Body of pancreas (tissue), 4 donors: ENCODE results near the gene AOAH. TPM values are rescaled to one million over a fixed set of nuclear protein-coding genes. Genes with fewer than 3 reads are reported as not detected.

Experiments used
- ATAC-seq: fragments of 150-250 bp; one replicate; pipeline ENCODE4 v1.9.1; 2016
- DNase-seq, 4 donors: peaks; one replicate each; pipeline ENCODE4 v3.0.0-alpha.2; 2019
- H3K27ac ChIP-seq, 4 donors: fragments of 200-600 bp; sonication (generic); 1 replicate in 3 of 4; 2 replicates in 1 of 4; pipeline versions ENCODE4 v1.5.1 to v1.6.1; 2016 to 2019; ENCODE audit warnings: mild to moderate bottlenecking in 1 of 4, mixed read lengths in 1 of 4, moderate library complexity in 1 of 4
- H3K27me3 ChIP-seq, 2 donors: fragments of 200-600 bp; sonication (generic); one replicate each; pipeline ENCODE4 v1.6.0; 2016; ENCODE audit warnings: mild to moderate bottlenecking in 1 of 2
- H3K36me3 ChIP-seq, 2 donors: fragments of 200-600 bp; sonication (generic); replicated peaks in 1 of 2; 2 replicates each; pipeline ENCODE4 v1.5.1; 2016; ENCODE audit warnings: low read depth in 2 of 2; ENCODE audit not compliant: insufficient read depth in 1 of 2
- H3K4me1 ChIP-seq: fragments of 200-600 bp; sonication (generic); one replicate; pipeline ENCODE4 v1.6.0; 2016
- H3K4me3 ChIP-seq, 2 donors: fragments of 200-600 bp; sonication (generic); 1 replicate in 1 of 2; 2 replicates in 1 of 2; pipeline ENCODE4 v1.5.1; 2016 to 2019
- H3K9me3 ChIP-seq, 3 donors: fragments of 200-600 bp; sonication (generic); 1 replicate in 2 of 3; 2 replicates in 1 of 3; pipeline ENCODE4 v1.5.1; 2016
- POLR2A ChIP-seq, 3 donors: fragments of 450-650 bp; IDR thresholded peaks; one replicate each; pipeline ENCODE4 v1.6.1; 2016; ENCODE audit warnings: antibody characterized with exemption in 3 of 3, mild to moderate bottlenecking in 2 of 3
- WGBS, 2 donors: methylation state at CpG; one replicate each; pipeline ENCODE4 v1.1.5; 2017; 5-methylcytosine and 5-hydroxymethylcytosine counted together
- intact Hi-C: fragments of 100-400 bp; cut with DNase I; formaldehyde crosslinking; loops from one replicate; pipeline ENCODE4 v1.15.1; 2023
- total RNA-seq, 2 donors: library from RNA; depleted of rRNA; stranded (reverse); fragments of >200 nt; gene quantifications; one replicate each; pipeline ENCODE4 v1.1.0, GENCODE V29; 2016
- TF ChIP-seq, protein P1 (sequence below), 7 experiments: fragments of 450-650 bp in 4 of 7; fragments of 200-600 bp in 3 of 7; sonication (generic) in 3 of 7; IDR thresholded peaks; one replicate each; pipeline ENCODE4 v1.5.1; 2016 to 2019; ENCODE audit warnings: antibody characterized with exemption in 7 of 7

AOAH gene
- total RNA-seq, 2 donors from 2014 or later, result 4.9 to 6.2 TPM

DNA sequence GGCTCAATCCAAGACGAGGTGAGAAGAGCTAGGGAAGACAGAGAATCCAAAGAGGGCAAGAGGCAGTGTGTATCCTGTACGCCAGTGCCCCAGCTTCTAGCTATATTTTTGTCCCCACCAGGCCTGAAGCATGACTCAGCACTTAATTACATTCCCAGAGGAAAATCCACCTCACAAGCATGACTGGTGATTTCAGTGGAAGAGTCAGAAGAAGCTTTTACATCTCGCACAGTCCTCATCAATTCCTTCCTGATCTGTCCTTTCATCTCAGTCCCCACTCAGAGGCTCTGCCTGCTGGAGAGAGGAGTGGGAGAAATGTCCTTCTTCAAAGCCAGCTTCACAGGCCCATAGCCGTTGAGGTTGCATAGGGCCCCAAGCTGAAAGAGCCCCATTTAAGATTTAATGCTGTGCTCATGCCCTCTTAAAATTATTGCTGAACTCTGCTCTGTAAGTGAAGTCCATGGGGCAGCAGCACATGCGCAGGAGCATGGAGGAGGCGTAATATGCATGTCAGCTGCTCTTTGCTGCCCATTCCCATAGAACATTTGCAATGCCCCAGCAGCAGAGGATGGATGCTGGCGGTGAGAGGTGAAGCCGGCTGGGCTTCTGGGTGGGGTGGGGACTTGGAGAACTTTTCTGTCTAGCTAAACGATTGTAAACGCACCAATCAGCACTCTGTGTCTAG is 39.0 kb upstream of the AOAH start:
- TF ChIP-seq POLR2A (IDR thresholded peaks at IDR 0.05), result no peak
- TF ChIP-seq, protein P1, sequence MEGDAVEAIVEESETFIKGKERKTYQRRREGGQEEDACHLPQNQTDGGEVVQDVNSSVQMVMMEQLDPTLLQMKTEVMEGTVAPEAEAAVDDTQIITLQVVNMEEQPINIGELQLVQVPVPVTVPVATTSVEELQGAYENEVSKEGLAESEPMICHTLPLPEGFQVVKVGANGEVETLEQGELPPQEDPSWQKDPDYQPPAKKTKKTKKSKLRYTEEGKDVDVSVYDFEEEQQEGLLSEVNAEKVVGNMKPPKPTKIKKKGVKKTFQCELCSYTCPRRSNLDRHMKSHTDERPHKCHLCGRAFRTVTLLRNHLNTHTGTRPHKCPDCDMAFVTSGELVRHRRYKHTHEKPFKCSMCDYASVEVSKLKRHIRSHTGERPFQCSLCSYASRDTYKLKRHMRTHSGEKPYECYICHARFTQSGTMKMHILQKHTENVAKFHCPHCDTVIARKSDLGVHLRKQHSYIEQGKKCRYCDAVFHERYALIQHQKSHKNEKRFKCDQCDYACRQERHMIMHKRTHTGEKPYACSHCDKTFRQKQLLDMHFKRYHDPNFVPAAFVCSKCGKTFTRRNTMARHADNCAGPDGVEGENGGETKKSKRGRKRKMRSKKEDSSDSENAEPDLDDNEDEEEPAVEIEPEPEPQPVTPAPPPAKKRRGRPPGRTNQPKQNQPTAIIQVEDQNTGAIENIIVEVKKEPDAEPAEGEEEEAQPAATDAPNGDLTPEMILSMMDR (IDR thresholded peaks at IDR 0.05), result no peak
- DNase-seq (no peak), ATAC-seq (no peak)
- H3K27ac ChIP-seq, result no peak overlapping the region
- H3K36me3 ChIP-seq, result no peaks in the 10 kb centered on the region
- intact Hi-C loops, result no loop called here
- no peaks in the 10 kb centered on the region for H3K9me3 ChIP-seq
- WGBS, 2 donors, result 90 to 91% methylated on average over 10 of the region's 10 CpGs
- peaks cover 6% of the 10 kb centered on the region for H3K4me1 ChIP-seq
- H3K27me3 ChIP-seq, result no peaks in the 10 kb centered on the region
- H3K4me3 ChIP-seq, result no peak overlapping the region

- intact Hi-C loops, result no loop called here
- no peaks in the 10 kb centered on the region for H3K27me3 ChIP-seq
- H3K4me1 ChIP-seq, result peaks cover 6% of the 10 kb centered on the region
- ATAC-seq, result no peak
- TF ChIP-seq, protein P1 (IDR thresholded peaks at IDR 0.05), result no peak
- no peak for TF ChIP-seq POLR2A (IDR thresholded peaks at IDR 0.05)
- DNase-seq, result no peak
- H3K4me3 ChIP-seq, result no peak overlapping the region
- no peaks in the 10 kb centered on the region for H3K9me3 ChIP-seq
- no peak overlapping the region for H3K27ac ChIP-seq
- 90 to 95% methylated on average over 2 of the region's 2 CpGs for WGBS, 2 donors
- H3K36me3 ChIP-seq, result no peaks in the 10 kb centered on the region
Observed at GRCh38 chr7:36762394-36762793, 38.1 kb upstream of the AOAH start.

DNA sequence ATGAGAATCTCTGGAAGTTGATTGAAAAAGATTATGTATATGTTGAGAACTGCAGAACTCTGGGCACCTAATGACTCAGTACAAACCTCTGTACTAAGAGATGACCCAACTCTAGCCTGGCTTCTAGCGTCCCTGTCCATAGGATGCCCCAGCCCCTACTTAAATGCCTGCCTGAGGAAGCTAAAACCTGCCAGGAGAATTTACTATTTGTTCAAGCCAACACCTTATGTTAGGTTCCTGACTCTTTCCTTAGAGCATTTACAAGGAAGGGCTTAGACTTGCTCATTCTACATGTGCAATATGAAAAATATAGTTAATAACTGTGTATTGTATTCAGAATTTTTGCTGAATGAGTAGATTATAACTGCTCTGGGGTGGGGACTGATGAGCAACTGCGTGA is 37.5 kb upstream of the AOAH start:
- Histone ChIP-seq H3K9me3 (no peaks in the 10 kb centered on the region), H3K27me3 (no peaks in the 10 kb centered on the region), H3K4me1 (peaks cover 6% of the 10 kb centered on the region), H3K4me3 (no peak overlapping the region), H3K36me3 (no peaks in the 10 kb centered on the region), H3K27ac (no peak overlapping the region)
- no peak for TF ChIP-seq POLR2A (IDR thresholded peaks at IDR 0.05)
- ATAC-seq, result no peak
- intact Hi-C loops, result no loop called here
- DNase-seq, result no peak
- WGBS, 2 donors, result 94 to 98% methylated on average over 2 of the region's 2 CpGs

GRCh38 chr7:36760856-36761762 is 36.8 kb upstream of the AOAH start:
- H3K36me3 ChIP-seq, result no peaks in the 10 kb centered on the region
- H3K27ac ChIP-seq, result no peak overlapping the region
- ATAC-seq, result no peak
- intact Hi-C loops, result no loop called here
- H3K9me3 ChIP-seq, result no peaks in the 10 kb centered on the region
- DNase-seq, result no peak
- H3K4me3 ChIP-seq, result no peak overlapping the region
- no peaks in the 10 kb centered on the region for H3K27me3 ChIP-seq
- TF ChIP-seq POLR2A (IDR thresholded peaks at IDR 0.05), result no peak
- TF ChIP-seq, protein P1 (IDR thresholded peaks at IDR 0.05), result no peak
- peaks cover 7% of the 10 kb centered on the region for H3K4me1 ChIP-seq
- 81 to 83% methylated on average over 7 of the region's 7 CpGs for WGBS, 2 donors

GRCh38 chr7:36758879-36759278 is 34.6 kb upstream of the AOAH start:
- Histone ChIP-seq H3K36me3 (no peaks in the 10 kb centered on the region), H3K27me3 (no peaks in the 10 kb centered on the region), H3K4me3 (no peak overlapping the region), H3K9me3 (no peaks in the 10 kb centered on the region), H3K27ac (no peak overlapping the region), H3K4me1 (peaks cover 15% of the 10 kb centered on the region)
- intact Hi-C loops, result no loop called here
- ATAC-seq (no peak), DNase-seq (no peak)
- TF ChIP-seq, protein P1 (IDR thresholded peaks at IDR 0.05), result no peak
- TF ChIP-seq POLR2A (IDR thresholded peaks at IDR 0.05), result no peak
- WGBS, 2 donors, result 78 to 95% methylated on average over 1 of the region's 1 CpG
